Keratinocyte (primary cell): ENCODE measurements around the gene ENTHD1.

Source experiments
- EZH2 ChIP-seq: IDR thresholded peaks from one replicate; pipeline ENCODE4 v1.6.1; 2012; ENCODE audit warnings: inconsistent platforms, mild to moderate bottlenecking, low read length, moderate library complexity
- TF ChIP-seq, protein P1 (sequence below), 3 experiments: IDR thresholded peaks in 1 of 3; conservative IDR thresholded peaks in 1 of 3; optimal IDR thresholded peaks in 1 of 3; 2 replicates in 2 of 3; 3 replicates in 1 of 3; pipeline versions ENCODE3 to v1.5.1; 2011; ENCODE audit warnings: low read length in 3 of 3, mild to moderate bottlenecking in 3 of 3, moderate library complexity in 2 of 3, control low read depth in 1 of 3, inconsistent platforms in 1 of 3; ENCODE audit not compliant: insufficient read depth in 2 of 3; ENCODE audit errors: extremely low read depth in 1 of 3

DNA sequence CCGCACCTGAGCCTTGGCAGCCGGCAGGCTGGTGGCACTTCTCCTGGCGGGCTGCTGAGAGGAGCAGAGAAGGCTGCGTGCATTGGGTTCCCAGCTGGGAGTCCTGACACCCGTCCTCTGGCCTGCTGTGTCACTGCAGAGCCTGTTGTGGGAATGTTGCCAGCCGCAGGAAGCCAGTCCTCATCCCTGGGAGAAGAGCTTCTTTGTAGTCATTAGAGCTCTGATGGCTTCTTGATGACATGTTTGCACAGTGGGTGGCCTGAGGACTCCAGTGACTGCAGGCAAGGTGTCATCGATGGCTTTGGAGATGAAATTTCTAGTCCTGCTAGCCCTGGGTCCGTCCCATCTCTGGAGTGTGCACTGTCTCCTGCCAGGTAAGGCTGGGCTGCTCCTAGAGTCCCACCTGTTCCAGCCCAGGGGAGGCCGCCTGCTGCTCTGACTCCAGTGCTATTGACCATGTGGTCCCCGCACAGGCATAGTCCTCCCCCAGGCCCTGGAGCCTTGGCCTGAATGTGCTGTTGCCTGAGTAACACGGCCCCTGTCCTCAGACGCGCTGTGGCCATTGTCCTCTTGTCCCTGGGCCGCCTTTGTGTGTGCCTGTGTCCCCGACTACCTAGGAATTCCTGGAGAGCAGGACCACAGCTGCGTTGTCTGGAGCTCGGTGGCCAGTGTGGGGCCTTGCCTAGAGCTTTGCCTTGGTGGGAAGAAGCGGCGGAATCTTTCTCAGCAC lies 193.8 kb downstream of the ENTHD1 start:
- TF ChIP-seq, protein P1, sequence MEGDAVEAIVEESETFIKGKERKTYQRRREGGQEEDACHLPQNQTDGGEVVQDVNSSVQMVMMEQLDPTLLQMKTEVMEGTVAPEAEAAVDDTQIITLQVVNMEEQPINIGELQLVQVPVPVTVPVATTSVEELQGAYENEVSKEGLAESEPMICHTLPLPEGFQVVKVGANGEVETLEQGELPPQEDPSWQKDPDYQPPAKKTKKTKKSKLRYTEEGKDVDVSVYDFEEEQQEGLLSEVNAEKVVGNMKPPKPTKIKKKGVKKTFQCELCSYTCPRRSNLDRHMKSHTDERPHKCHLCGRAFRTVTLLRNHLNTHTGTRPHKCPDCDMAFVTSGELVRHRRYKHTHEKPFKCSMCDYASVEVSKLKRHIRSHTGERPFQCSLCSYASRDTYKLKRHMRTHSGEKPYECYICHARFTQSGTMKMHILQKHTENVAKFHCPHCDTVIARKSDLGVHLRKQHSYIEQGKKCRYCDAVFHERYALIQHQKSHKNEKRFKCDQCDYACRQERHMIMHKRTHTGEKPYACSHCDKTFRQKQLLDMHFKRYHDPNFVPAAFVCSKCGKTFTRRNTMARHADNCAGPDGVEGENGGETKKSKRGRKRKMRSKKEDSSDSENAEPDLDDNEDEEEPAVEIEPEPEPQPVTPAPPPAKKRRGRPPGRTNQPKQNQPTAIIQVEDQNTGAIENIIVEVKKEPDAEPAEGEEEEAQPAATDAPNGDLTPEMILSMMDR (optimal IDR thresholded peaks at IDR 0.05 in 1 of 3, IDR thresholded peaks at IDR 0.05 in 1 of 3, conservative IDR thresholded peaks at IDR 0.05 in 1 of 3; ENCODE audit: extremely low read depth in 1 of 3, insufficient read depth in 2 of 3, low read length in 3 of 3) = no peak
- no peak for TF ChIP-seq EZH2
